Measurements from ENCODE around the gene NRXN3. TPM values are rescaled to one million over a fixed set of nuclear protein-coding genes. Genes with fewer than 3 reads are reported as not detected.

NRXN3 gene
- total and polyA plus RNA-seq, 11 donors: 0.19 to 2.2 (median 1.1) TPM

DNA sequence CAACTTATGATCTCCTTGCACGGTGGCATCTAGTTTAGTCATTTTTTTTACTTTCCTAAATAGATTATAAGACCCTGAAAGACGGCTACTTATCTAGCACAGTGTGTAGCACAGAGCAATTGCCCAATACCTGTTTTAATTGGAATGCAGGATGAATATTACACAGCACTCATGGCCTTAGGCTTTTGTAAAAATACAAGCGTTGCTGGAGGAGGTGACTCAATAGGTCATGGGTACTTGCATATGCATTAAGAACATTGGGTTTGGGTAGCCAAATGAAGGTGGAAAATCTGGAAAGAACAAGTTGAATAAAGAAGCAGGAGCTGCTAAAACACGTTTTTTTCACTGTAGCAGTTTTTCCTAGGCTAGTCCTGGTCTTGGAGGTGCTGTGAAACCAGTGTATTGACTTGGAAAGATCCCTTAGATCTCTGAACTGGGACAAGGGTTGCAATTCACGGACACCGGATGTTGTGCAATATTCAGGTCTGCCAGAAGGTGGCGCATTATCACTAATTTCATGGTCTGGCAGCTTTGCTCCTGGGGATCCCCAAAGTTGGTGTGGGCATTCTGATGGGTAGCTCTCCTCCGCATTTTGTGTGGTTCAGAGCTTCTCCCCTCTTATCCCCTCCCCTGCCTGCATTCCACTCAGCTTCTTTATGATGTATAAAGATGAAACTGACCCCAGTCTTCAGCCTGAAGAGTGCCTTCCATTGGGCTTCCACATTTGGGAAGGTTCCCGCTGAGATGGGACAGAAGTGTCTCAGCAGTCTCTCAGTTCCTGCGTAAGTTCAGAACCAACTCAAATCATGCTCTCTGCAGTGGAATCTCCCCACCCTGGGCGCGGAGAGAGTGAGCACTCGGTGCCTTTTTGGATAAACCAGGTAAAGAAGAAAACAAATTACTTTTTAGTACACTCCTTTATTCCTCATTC, 278.3 kb downstream of the NRXN3 start:
- intact Hi-C loops (cut with DNase I): loop anchor here in 9 of 10 donors (2.0 to 10.0 kb wide), 3 partner anchors 116 to 119 kb away; no protein-coding TSS in a partner anchor
- H3K27me3 ChIP-seq: no peaks in the 10 kb centered on the region
- H3K4me3 ChIP-seq: no peak overlapping the region
- no peak for ATAC-seq
- peak in 3 of 5 donors; percentile 16 to 22 (median 18) for DNase-seq
- no peaks in the 10 kb centered on the region for H3K36me3 ChIP-seq
- WGBS, 4 donors: 40 to 48% (median 42%) methylated on average over 13 of the region's 13 CpGs
- TF ChIP-seq, protein P1, sequence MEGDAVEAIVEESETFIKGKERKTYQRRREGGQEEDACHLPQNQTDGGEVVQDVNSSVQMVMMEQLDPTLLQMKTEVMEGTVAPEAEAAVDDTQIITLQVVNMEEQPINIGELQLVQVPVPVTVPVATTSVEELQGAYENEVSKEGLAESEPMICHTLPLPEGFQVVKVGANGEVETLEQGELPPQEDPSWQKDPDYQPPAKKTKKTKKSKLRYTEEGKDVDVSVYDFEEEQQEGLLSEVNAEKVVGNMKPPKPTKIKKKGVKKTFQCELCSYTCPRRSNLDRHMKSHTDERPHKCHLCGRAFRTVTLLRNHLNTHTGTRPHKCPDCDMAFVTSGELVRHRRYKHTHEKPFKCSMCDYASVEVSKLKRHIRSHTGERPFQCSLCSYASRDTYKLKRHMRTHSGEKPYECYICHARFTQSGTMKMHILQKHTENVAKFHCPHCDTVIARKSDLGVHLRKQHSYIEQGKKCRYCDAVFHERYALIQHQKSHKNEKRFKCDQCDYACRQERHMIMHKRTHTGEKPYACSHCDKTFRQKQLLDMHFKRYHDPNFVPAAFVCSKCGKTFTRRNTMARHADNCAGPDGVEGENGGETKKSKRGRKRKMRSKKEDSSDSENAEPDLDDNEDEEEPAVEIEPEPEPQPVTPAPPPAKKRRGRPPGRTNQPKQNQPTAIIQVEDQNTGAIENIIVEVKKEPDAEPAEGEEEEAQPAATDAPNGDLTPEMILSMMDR (IDR thresholded peaks at IDR 0.05): peak; percentile 36 to 65 (median 55)
- no peak for TF ChIP-seq POLR2A (IDR thresholded peaks at IDR 0.05)
- H3K27ac ChIP-seq: no peak overlapping the region
- H3K9me3 ChIP-seq: no peaks in the 10 kb centered on the region
- peaks cover 0 to 7% (median 0%) of the 10 kb centered on the region in 12 donors for H3K4me1 ChIP-seq

DNA sequence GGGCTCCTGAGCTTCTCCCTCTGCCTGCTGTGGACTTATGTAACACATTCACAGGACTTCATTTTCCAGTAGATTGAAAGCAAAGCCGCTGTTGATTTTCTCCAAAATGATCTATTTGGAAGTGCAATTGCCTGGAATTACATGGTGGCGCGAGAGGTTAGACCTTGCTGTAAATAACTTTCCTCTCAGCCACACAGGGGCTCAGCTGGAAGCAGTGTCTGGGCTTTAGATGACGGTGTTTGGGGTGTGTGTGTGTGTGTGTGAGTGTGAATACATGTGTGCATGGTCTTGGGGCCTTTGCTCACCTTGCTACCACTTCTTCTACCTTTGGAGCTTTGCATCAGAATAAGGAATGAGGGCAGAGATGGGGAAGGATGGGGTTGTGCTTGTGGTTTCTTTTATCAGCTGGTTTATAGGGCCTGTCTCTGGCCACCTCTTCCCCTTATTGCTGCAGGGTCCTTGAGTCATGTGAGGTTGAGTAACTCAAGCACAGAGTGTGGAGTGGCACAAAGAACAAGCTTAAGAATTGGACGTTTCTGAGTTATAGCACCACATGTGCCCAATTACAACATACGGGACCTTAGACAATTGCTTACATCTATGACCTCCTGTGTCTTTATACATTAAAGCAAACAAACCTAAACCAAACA, 280.6 kb downstream of the NRXN3 start:
- DNase-seq: no peak
- TF ChIP-seq, protein P1 (IDR thresholded peaks at IDR 0.05): no peak
- no peak for TF ChIP-seq POLR2A (IDR thresholded peaks at IDR 0.05)
- Histone ChIP-seq H3K9me3 (no peaks in the 10 kb centered on the region), H3K27ac (no peak overlapping the region), H3K4me3 (no peak overlapping the region), H3K4me1 (peaks cover 0 to 7% (median 0%) of the 10 kb centered on the region in 12 donors), H3K27me3 (no peaks in the 10 kb centered on the region), H3K36me3 (no peaks in the 10 kb centered on the region)
- ATAC-seq: no peak
- intact Hi-C loops (cut with DNase I): loop anchor here in 1 of 10 donors (2.0 kb wide), 1 partner anchor 116 kb away; no protein-coding TSS in a partner anchor
- 74 to 82% (median 76%) methylated on average over 6 of the region's 6 CpGs for WGBS, 4 donors

DNA sequence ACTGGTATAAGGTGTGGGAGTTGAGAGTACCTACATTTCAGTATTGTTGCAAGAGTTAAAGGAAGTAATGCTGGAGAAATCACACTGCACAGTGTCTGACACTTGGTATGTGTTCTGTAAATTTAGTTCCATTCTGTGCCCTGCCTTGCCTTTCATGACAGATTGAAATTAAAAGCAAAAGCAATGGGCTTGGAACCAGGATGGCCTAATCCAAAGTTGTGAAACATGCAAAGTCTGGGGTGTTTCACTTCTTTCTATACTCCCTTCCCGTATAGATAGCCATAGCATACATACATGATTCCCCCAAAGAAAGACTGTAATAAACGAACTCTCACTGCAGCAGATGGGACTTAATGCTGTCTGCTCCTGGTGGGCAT, 281.1 kb downstream of the NRXN3 start:
- intact Hi-C loops (cut with DNase I): loop anchor here in 1 of 10 donors (2.0 kb wide), 1 partner anchor 115 kb away; no protein-coding TSS in a partner anchor
- no peak overlapping the region for H3K4me3 ChIP-seq
- ATAC-seq: no peak
- no peak overlapping the region for H3K27ac ChIP-seq
- H3K4me1 ChIP-seq: peaks cover 0 to 7% (median 0%) of the 10 kb centered on the region in 12 donors
- 48 to 62% (median 61%) methylated on average over 2 of the region's 2 CpGs for WGBS, 4 donors
- no peaks in the 10 kb centered on the region for H3K36me3 ChIP-seq
- TF ChIP-seq, protein P1 (IDR thresholded peaks at IDR 0.05): no peak
- no peak for TF ChIP-seq POLR2A (IDR thresholded peaks at IDR 0.05)
- no peaks in the 10 kb centered on the region for H3K9me3 ChIP-seq
- DNase-seq: no peak
- no peaks in the 10 kb centered on the region for H3K27me3 ChIP-seq

DNA sequence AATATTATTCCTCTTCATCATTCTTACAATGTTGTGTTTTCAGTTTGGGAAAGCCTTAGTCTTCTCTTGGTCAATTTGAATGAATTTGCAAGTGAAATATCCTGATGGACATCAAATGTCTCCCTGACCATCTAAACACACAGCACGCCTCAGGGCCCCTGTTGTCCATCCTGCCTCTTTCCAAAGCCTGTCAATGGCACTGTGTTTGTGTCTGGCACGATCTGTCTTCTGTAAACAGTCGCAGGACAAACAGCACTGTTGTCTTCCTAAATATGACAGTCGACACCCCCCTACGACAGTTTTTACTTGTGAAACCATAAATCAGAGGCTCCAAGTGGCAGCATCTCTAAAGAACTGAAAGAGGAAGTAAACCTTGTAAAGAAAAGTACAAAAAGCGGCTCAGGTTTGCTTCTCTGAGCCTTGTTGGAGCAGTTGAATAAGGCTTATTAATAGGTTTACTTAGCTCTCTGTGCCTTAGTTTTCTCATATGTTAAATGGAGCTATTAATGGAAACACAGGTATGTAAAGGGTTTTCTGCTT, 285.8 kb downstream of the NRXN3 start:
- H3K9me3 ChIP-seq: no peaks in the 10 kb centered on the region
- no peak overlapping the region for H3K4me3 ChIP-seq
- peaks cover 0 to 7% (median 0%) of the 10 kb centered on the region in 12 donors for H3K4me1 ChIP-seq
- no peak for DNase-seq
- 64 to 72% (median 68%) methylated on average over 6 of the region's 6 CpGs for WGBS, 4 donors
- ATAC-seq: no peak
- H3K36me3 ChIP-seq: no peaks in the 10 kb centered on the region
- H3K27ac ChIP-seq: no peak overlapping the region
- intact Hi-C loops (cut with DNase I): no loop called here
- H3K27me3 ChIP-seq: peaks cover 0 to 3% (median 0%) of the 10 kb centered on the region in 9 donors
- TF ChIP-seq, protein P1 (IDR thresholded peaks at IDR 0.05): no peak
- TF ChIP-seq POLR2A (IDR thresholded peaks at IDR 0.05): no peak

Measured in heart left ventricle (tissue), 16 donors.